WTC11 (cell line): ENCODE results near the gene TBC1D20. TPM values are rescaled to one million over a fixed set of nuclear protein-coding genes. Genes with fewer than 3 reads are reported as not detected.

Experiments
- ATAC-seq: fragments of 200-7000 bp; cut with Tn5 transposase; 2 replicates; pipeline ENCODE4 v1.10.0; 2021; ENCODE audit warnings: mild to moderate bottlenecking, moderate library complexity
- CTCF ChIA-PET: fragments of 300-600 bp; sonication (Branson Sonifier 250); formaldehyde crosslinking; loops from one replicate; lab custom pipeline; 2021; ENCODE audit warnings: antibody characterized with exemption; lab: Charles Lee
- POLR2A ChIA-PET: fragments of 350-600 bp; sonication (Branson Sonifier 250); formaldehyde crosslinking; loops from one replicate; lab custom pipeline; 2021; ENCODE audit warnings: antibody characterized with exemption; lab: Charles Lee
- DNase-seq: peaks from one replicate; pipeline ENCODE4 v3.0.0; 2021; ENCODE audit warnings: low spot score
- H3K27ac Mint-ChIP-seq: 2 replicates; pipeline ENCODE4 v1.8.0; 2021; ENCODE audit warnings: mixed read lengths
- H3K27me3 Mint-ChIP-seq: 2 replicates; pipeline ENCODE4 v1.8.0; 2021; ENCODE audit warnings: low read depth, mild to moderate bottlenecking, moderate library complexity, mixed read lengths
- H3K36me3 Mint-ChIP-seq: 2 replicates; pipeline ENCODE4 v1.8.0; 2021; ENCODE audit warnings: mixed read lengths
- H3K4me1 Mint-ChIP-seq: 2 replicates; pipeline ENCODE4 v1.8.0; 2022; ENCODE audit warnings: mixed read lengths
- H3K4me3 Mint-ChIP-seq: 2 replicates; pipeline ENCODE4 v1.8.0; 2021; ENCODE audit warnings: mild to moderate bottlenecking, moderate library complexity, mixed read lengths
- H3K9me3 Mint-ChIP-seq: 2 replicates; pipeline ENCODE4 v1.8.0; 2021; ENCODE audit warnings: mixed read lengths
- CBFB ChIP-seq: sonication (generic); formaldehyde crosslinking; IDR thresholded peaks from 2 replicates; pipeline ENCODE4 v1.8.1; 2022; ENCODE audit warnings: mild to moderate bottlenecking, low read depth, missing genetic modification reagents
- E2F1 ChIP-seq: sonication (generic); formaldehyde crosslinking; IDR thresholded peaks from 2 replicates; pipeline ENCODE4 v1.8.0; 2022; ENCODE audit warnings: mild to moderate bottlenecking, missing genetic modification reagents
- ELF4 ChIP-seq: sonication (generic); formaldehyde crosslinking; IDR thresholded peaks from 2 replicates; pipeline ENCODE4 v1.8.1; 2022; ENCODE audit warnings: low read depth, mild to moderate bottlenecking, moderate library complexity, missing genetic modification reagents
- ERG ChIP-seq: fragments of 250-450 bp; sonication (Bioruptor Pico); IDR thresholded peaks from 2 replicates; pipeline ENCODE4 v1.8.0; 2021; ENCODE audit warnings: mild to moderate bottlenecking
- ESRRA ChIP-seq: sonication (generic); formaldehyde crosslinking; IDR thresholded peaks from 2 replicates; pipeline ENCODE4 v1.8.1; 2022; ENCODE audit warnings: mild to moderate bottlenecking, missing genetic modification reagents, borderline replicate concordance
- GTF2I ChIP-seq: fragments of 250-450 bp; sonication (Bioruptor Pico); conservative IDR thresholded peaks from 2 replicates; pipeline ENCODE4 v1.4.0; 2021; ENCODE audit warnings: mild to moderate bottlenecking
- JAZF1 ChIP-seq: fragments of 250-450 bp; sonication (Bioruptor Pico); IDR thresholded peaks from 2 replicates; pipeline ENCODE4 v1.9.0; 2021; ENCODE audit warnings: moderate library complexity, mild to moderate bottlenecking, inconsistent platforms
- NFE2L1 ChIP-seq: sonication (generic); formaldehyde crosslinking; IDR thresholded peaks from 2 replicates; pipeline ENCODE4 v1.8.1; 2023; ENCODE audit warnings: missing genetic modification reagents
- PRDM15 ChIP-seq: sonication (generic); formaldehyde crosslinking; IDR thresholded peaks from 2 replicates; pipeline ENCODE4 v1.8.0; 2022; ENCODE audit warnings: missing genetic modification reagents
- PREB ChIP-seq: sonication (generic); formaldehyde crosslinking; IDR thresholded peaks from 2 replicates; pipeline ENCODE4 v1.8.1; 2022; ENCODE audit warnings: mild to moderate bottlenecking, missing genetic modification reagents, moderate library complexity, borderline replicate concordance
- PRRX2 ChIP-seq: fragments of 250-450 bp; sonication (Bioruptor Pico); IDR thresholded peaks from 2 replicates; pipeline ENCODE4 v1.8.0; 2021; ENCODE audit warnings: mild to moderate bottlenecking
- RELA ChIP-seq: sonication (generic); formaldehyde crosslinking; IDR thresholded peaks from 2 replicates; pipeline ENCODE4 v1.8.1; 2022; ENCODE audit warnings: missing genetic modification reagents, mild to moderate bottlenecking, borderline replicate concordance
- total RNA-seq: library from RNA; stranded (reverse); gene quantifications from 3 replicates; pipeline ENCODE4 v1.2.3, GENCODE V29; 2021
- TF ChIP-seq, protein P1 (sequence below): sonication (generic); formaldehyde crosslinking; IDR thresholded peaks from 2 replicates; pipeline ENCODE4 v1.8.1; 2023; ENCODE audit warnings: mild to moderate bottlenecking, missing genetic modification reagents, moderate library complexity
- TF ChIP-seq, protein P2 (sequence below): sonication (generic); formaldehyde crosslinking; IDR thresholded peaks from 2 replicates; pipeline ENCODE4 v1.8.0; 2022; ENCODE audit warnings: mild to moderate bottlenecking, missing genetic modification reagents
- TF ChIP-seq, protein P3 (sequence below): sonication (generic); formaldehyde crosslinking; IDR thresholded peaks from 2 replicates; pipeline ENCODE4 v1.8.1; 2022; ENCODE audit warnings: missing genetic modification reagents, borderline replicate concordance
- TF ChIP-seq, protein P4 (sequence below): sonication (generic); formaldehyde crosslinking; IDR thresholded peaks from 2 replicates; pipeline ENCODE4 v1.8.1; 2023; ENCODE audit warnings: mild to moderate bottlenecking, missing genetic modification reagents
- TF ChIP-seq, protein P5 (sequence below): sonication (generic); formaldehyde crosslinking; conservative IDR thresholded peaks from 2 replicates; pipeline ENCODE4 v1.8.1; 2022; ENCODE audit warnings: mild to moderate bottlenecking, missing genetic modification reagents

Gene TBC1D20
- total RNA-seq, 1 experiment from 2014 or later, result 14.6 TPM

DNA sequence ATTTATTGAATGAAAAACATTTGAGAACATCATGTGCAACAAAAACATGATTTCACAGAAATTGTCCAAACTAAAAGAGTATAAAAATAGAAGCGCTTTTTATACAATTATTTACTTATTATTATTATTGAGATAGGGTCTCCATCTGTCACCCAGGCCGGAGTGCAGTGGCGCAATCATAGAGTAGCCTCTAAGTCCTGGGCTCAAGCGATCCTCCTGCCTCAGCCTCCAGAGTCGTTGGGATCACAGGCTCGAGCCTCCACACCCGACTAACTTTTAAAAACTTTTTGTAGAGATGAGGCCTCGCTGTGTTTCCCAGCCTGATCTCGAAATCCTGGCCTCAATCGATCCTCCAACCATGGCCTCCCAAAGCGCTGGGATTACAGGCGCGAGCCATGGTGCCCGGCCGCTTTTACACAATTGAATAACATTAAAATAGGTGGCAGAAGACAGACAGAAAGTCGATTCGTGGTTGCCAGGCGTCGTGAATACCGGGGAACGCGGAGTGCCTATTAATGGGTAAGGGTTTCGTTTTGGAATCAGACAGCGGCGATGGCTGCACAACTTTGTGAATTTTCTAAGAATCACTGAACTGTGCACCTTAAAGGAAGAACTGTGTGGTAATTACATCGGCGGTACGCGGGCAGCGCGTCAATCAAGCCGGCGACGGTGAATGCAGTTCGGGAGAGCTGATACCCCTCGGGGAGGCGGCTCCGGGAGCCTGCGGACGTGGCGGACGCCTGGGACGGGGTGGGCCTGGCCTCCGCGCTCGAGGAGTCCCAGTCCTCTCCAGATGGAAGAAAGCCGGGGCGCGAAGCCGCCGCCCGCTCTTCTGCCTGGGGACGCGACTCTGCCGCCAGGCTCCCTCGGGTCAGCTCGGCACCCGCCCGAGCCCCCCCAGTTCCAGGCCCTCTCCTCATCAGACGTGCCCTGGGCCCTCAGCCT lies 807 bp downstream of the TBC1D20 start (continued):
- TF ChIP-seq, protein P1, sequence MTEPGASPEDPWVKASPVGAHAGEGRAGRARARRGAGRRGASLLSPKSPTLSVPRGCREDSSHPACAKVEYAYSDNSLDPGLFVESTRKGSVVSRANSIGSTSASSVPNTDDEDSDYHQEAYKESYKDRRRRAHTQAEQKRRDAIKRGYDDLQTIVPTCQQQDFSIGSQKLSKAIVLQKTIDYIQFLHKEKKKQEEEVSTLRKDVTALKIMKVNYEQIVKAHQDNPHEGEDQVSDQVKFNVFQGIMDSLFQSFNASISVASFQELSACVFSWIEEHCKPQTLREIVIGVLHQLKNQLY (CRISPR knock-in tag), result no peak
- TF ChIP-seq ESRRA (CRISPR knock-in tag) (no peak), CBFB (CRISPR knock-in tag) (no peak), RELA (no peak), ELF4 (no peak), PRDM15 (CRISPR knock-in tag) (no peak), JAZF1 (CRISPR knock-in tag) (no peak)
- TF ChIP-seq, protein P2, sequence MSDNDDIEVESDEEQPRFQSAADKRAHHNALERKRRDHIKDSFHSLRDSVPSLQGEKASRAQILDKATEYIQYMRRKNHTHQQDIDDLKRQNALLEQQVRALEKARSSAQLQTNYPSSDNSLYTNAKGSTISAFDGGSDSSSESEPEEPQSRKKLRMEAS (CRISPR knock-in tag), result peak; percentile 31; the same call in 1 of the 2 replicates
- TF ChIP-seq, protein P3, sequence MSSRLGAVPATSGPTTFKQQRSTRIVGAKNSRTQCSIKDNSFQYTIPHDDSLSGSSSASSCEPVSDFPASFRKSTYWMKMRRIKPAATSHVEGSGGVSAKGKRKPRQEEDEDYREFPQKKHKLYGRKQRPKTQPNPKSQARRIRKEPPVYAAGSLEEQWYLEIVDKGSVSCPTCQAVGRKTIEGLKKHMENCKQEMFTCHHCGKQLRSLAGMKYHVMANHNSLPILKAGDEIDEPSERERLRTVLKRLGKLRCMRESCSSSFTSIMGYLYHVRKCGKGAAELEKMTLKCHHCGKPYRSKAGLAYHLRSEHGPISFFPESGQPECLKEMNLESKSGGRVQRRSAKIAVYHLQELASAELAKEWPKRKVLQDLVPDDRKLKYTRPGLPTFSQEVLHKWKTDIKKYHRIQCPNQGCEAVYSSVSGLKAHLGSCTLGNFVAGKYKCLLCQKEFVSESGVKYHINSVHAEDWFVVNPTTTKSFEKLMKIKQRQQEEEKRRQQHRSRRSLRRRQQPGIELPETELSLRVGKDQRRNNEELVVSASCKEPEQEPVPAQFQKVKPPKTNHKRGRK (CRISPR knock-in tag), result no peak
- TF ChIP-seq, protein P4, sequence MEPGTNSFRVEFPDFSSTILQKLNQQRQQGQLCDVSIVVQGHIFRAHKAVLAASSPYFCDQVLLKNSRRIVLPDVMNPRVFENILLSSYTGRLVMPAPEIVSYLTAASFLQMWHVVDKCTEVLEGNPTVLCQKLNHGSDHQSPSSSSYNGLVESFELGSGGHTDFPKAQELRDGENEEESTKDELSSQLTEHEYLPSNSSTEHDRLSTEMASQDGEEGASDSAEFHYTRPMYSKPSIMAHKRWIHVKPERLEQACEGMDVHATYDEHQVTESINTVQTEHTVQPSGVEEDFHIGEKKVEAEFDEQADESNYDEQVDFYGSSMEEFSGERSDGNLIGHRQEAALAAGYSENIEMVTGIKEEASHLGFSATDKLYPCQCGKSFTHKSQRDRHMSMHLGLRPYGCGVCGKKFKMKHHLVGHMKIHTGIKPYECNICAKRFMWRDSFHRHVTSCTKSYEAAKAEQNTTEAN, result no peak

- ATAC-seq (no peak), DNase-seq (no peak)
- peak overlapping the region; percentile 48 for H3K4me3 Mint-ChIP-seq
- POLR2A ChIA-PET, result no interaction called here
- no peaks in the 10 kb centered on the region for H3K9me3 Mint-ChIP-seq
- TF ChIP-seq PREB, result no peak
- TF ChIP-seq NFE2L1 (CRISPR knock-in tag), result no peak
- no peaks in the 10 kb centered on the region for H3K36me3 Mint-ChIP-seq
- H3K27ac Mint-ChIP-seq, result no peak overlapping the region
- CTCF ChIA-PET, result no interaction called here
- H3K27me3 Mint-ChIP-seq, result peaks cover 28% of the 10 kb centered on the region
- H3K4me1 Mint-ChIP-seq, result peaks cover 19% of the 10 kb centered on the region
These were observed 1.6 kb downstream of the TBC1D20 start for GRCh38 chr20:460707-461106.

DNA sequence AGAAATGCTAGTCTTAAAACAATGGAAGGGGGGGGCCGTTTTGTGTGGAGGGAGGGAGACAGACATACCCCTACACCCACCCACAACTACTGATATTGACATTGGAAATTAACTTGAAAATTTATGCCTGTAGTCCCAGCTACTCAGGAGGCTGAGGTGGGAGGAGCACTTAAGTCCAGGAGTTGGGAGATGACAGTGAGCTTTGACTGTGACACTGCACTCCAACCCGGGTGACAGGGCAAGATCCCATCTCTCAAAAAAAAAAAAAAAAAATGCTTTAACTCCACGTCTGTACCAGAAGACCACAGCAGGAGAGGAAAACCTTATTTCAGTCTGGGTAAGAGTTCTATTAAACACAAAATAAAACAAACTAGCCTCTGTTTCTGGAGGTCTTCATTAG lies 2.2 kb downstream of the TBC1D20 start:
- Mint-ChIP-seq H3K36me3 (no peaks in the 10 kb centered on the region), H3K9me3 (no peaks in the 10 kb centered on the region), H3K4me1 (peaks cover 19% of the 10 kb centered on the region), H3K4me3 (peak overlapping the region; percentile 48), H3K27ac (no peak overlapping the region), H3K27me3 (peaks cover 28% of the 10 kb centered on the region)
- no peak for DNase-seq
- POLR2A ChIA-PET, result no interaction called here
- ATAC-seq, result no peak
- CTCF ChIA-PET, result interaction anchor here (0.7 kb wide), 1 partner anchor 204 kb away, joined by 3 read pairs; no protein-coding TSS in a partner anchor
- TF ChIP-seq, protein P2 (CRISPR knock-in tag), result no peak
- TF ChIP-seq NFE2L1 (CRISPR knock-in tag) (no peak), ERG (CRISPR knock-in tag) (no peak), E2F1 (CRISPR knock-in tag) (no peak), PRRX2 (no peak), GTF2I (no peak)
- TF ChIP-seq, protein P1 (CRISPR knock-in tag), result no peak
- TF ChIP-seq, protein P5, sequence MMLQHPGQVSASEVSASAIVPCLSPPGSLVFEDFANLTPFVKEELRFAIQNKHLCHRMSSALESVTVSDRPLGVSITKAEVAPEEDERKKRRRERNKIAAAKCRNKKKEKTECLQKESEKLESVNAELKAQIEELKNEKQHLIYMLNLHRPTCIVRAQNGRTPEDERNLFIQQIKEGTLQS (CRISPR knock-in tag), result no peak
